Stimulated activated CD8-positive, alpha-beta memory T cell treated with anti-CD3 and anti-CD28 coated beads, Interleukin-4, amount 100 ng/mL, for 24 hours (primary cell): Measurements from ENCODE around the gene GALNT9.

Experiments
- DNase-seq: peaks from one replicate; pipeline ENCODE4 v3.0.0-alpha.2; 2020; ENCODE audit warnings: low read depth

The GALNT9 gene

DNA sequence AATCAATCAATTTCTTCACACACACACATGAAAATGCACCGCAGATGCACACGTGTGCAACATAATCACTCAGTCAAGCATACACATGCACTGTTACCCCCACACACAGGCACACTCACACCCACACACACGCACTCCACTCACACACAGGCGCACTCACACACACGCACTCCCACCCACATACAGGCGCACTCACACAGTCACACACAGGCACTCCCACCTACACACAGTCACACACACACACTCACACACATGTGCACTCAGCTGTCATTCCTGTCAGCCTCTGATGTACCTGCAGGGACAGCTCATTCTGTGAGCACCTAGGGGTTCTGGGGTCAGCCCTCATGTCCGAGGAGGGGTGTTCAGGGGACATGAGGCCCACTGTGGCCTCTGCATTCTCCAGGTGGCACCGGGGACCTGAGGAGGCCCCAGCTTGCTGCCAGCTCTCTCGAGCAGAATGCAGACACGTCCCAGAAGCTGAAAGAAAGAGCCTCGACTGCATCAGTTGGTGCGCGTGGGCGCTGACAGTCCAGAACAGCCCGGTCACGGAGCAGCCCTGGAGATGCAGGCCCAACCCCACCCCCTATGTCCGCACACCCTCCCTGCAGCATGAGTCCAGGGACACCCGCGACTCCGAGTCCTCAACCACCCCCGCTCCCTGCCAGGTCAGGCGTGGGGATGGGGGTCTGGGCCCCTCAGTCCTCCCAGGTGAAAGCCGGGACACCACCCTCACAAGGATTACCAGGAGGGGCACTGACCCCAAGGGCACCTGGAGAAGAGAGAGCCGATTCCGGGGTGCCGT lies 115.8 kb downstream of the GALNT9 start:
- DNase-seq, result no peak

DNA sequence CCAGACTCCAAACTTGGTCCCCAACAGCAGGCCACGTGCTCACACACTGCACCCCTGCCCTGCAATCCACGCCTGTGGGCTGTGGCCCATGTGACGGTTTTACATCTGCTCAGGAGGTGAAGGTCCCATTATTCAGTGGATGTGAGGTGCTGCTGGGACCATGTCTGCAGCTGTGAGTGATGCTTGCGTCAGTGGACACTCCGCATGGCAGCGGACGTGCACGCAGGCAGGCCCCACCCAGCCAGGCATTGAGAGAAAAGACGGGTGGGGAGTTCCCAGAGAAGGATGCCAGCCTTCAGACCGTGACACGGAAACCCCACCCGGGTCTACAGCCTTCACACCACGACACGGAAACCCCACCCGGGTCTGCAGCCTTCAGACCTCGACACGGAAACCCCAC lies 117.6 kb downstream of the GALNT9 start:
- DNase-seq, result no peak

DNA sequence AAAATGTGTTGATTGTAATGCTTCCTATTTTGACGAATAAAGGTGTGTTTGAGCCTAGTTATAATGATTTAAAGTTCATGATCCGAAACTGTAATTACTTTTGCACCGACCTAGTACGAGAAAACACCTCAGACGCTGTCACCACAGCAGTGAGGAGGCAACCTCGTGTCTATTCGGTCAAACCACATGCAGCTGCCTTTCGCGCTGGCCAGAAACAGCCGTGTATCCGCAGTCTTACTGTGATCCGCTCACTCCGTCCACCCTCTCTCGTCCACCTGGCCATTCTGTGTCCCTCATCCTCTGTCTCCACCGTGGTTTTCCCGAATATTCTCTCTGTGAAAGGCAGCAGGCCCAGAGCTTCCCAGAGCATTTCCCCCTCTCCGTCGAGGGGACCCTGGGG lies 118.1 kb downstream of the GALNT9 start:
- no peak for DNase-seq

DNA sequence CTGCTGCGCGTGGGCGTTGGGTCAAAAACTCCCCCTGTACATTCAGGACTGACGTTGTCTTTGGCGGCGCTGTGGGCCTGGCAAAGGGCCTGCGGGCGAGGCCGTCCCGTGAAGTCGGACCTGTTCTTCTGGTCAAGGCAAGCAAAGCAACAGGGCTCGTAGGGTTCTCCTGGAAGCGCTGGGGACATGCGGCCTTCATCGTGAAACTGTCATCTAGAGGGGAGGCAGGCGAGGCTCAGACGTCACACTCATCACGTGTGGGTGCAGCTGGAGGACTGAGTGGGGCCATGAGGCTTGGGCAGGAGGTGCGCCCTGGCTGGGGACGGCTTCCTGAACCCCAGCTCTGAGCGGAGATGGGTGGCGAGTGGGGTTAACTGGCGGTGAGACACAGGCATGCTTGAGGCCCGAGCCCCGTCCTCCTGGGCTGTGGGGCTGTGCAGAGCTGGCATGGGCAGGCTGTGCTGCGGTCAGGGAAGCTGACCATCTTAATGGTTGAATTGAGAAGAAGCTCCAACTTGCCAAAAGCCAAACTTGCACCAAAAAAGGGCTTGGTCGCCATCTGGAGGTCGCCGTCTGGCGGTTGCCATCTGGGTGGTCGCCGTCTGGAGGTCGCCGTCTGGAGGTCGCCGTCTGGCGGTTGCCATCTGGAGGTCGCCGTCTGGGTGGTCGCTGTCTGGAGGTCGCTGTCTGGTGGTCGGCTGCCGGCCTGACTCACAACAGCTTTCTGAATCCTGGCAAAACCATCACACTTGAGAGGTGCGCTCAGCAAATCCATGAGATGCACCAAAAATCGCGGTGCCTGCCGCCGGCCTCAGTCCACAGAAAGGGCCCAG lies 119.0 kb downstream of the GALNT9 start:
- DNase-seq, result no peak

DNA sequence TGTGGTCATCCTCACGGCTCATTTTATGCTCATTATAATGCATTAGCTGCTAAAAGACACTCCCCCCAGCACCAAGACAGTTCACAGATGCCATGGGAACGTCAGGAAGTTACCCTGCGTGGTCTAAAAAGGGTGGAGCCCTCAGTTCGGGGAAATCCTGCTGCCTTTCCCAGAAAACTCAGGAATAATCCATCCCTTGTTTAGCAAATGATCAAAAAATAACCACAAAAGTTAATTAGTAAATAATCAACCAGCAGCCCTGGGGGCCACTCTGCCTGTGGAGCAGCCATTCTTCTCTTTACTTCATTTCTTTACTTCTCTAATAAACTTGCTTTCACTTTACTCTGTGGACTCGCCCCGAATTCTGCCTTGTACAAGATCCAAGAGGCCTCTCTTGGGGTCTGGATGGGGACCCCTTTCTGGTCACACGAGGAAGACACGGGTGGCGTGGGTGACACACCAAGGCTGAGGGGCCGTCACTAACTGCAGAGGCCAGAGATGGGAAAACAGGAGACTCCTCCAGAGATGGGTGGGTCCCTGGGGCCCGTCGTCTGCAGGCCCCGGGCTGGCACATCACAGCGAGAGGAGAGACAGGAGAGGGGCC lies 119.7 kb downstream of the GALNT9 start:
- no peak for DNase-seq

DNA sequence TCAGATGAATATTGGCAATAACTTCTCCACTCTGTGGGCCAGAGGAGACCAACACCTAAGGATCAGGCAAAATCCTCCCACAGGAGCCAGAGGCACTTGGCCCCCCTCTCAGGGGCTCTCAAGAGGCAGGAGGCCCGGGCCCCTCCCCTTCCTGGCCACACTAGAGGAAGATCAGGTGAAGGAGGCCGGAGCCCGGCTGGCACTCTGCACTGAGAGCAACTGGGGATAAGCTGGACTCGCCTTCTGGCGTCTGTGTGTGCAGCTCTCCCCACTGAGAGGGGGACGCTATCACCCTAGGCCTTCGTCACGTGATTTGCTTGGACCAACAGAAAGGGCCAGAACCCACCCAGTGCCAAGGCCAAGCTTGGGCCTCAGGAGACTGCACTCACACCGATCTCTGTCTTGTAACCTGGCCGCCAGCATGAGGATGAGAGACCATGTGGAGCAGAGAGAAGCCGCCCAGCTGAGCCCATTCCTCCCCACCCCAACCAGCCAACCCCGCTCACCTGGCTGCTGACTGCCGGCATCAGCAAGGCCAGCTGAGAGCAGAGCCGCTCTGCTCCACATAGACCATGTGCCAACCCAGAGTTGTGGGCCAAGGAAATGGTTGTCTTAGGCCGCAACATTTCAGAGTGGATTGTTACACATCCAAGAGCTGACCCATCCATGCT lies 121.1 kb downstream of the GALNT9 start:
- DNase-seq, result no peak

DNA sequence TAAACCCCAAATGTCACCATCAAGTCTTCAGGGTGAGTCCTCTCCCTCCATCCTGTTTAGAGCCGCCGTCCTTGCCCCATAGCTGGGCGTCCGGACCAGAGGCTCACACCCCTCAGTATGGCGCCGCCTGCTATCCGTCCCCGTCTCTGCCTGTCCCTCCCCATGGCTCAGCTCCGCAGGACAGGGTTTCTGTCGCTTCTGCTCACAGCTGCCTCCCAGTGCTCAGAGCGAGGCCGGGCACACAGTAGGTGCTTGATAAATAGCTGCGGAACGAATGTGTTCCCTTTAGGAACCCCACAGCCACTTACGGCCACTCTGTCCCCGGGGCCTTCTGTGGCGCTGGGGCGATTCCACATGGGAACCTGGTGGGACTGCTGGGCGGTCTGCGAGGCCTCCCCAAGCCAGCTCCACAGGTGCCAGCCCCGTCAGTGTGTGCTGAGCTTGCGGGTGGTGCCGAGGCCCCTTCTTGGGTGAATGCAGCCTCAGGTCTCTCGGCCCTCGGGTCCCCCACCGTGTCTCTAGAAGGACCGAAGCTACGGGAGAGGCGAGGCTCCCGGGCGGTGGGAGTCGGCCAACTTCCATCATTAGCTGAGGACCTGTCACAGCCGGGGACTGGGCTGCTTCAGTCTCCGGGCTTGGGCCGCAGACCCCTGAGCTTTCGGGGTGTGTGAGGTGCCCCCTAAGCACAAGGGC lies 122.2 kb downstream of the GALNT9 start:
- DNase-seq, result no peak

DNA sequence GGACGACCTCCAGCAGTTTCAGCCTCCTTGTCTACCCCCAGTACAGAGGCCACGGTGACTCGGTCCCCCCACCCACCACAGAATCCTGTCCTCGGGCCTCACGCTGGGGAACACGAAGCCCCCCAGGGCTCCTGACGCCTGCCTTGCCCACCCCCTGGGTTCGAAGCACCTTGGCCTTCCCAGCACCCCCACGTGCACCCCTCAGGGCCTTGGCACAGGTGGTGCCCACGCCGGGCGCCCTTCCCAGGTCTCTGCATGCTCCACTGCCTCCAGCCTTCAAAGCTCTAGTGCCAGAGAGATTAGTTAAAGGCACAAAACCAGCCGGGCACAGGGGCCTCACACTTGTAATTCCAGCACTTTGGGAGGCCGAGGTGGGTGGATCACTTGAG lies 123.3 kb downstream of the GALNT9 start:
- no peak for DNase-seq

DNA sequence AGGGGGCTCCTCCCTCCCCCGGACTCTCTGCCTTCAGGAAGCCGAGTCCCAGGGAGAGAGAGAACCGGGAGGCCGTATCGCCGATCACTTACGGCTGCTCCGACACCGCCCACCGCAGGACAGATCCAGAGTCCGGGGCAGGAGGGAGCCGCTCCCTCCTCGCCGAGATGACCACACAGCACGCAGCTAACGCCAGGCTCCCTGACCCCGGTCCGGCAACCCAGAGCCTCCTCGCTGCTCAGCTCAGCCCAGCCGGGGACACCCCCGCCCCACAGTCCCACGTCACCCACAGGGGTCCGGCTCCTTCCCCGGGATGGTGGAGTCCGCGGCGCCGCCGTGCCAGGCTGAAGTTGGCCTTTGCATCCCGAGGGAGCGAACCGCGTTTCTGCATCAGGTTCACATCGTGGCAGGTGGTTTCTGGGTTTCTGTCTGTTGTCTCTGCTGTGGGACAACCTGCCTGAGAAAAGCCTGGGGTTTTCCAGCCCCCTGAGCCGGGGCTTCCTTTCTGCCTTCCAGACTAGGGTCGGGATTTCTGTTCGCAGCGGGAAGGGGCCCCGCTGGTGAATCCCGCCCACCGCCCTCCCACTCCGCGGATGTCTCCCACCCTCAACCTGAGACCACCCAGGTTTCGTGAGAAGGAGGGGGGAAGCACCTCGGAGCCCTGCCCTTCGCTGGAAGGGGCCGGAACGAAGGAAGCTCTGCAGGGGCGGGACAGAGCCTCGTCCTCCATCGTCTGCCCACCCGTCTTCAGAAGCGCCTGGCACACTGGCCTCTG lies 123.9 kb downstream of the GALNT9 start:
- DNase-seq, result no peak

DNA sequence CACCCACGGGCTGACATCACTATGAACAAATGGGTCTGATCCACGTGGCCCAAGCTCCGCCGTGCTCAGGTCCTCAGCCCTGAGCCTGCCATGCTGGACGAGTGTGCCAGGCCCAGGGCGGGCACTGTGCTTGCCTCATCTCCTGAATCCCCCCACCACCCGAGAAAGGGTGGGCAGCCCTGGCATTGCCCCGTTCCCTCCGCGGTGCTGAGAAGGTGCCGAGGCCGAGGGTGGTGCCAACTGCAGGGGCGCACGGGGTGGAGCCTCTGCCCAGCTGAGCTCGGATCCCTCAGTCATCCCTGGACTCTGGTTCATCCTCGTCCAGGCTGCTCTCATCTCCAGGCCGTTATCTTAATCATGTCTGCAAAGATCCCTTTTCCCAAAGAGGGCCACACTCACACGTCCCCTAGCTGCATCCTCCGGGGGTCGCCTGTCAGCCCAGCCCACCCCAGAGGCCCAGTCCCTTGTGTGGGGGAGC lies 124.6 kb downstream of the GALNT9 start:
- DNase-seq, result no peak

DNA sequence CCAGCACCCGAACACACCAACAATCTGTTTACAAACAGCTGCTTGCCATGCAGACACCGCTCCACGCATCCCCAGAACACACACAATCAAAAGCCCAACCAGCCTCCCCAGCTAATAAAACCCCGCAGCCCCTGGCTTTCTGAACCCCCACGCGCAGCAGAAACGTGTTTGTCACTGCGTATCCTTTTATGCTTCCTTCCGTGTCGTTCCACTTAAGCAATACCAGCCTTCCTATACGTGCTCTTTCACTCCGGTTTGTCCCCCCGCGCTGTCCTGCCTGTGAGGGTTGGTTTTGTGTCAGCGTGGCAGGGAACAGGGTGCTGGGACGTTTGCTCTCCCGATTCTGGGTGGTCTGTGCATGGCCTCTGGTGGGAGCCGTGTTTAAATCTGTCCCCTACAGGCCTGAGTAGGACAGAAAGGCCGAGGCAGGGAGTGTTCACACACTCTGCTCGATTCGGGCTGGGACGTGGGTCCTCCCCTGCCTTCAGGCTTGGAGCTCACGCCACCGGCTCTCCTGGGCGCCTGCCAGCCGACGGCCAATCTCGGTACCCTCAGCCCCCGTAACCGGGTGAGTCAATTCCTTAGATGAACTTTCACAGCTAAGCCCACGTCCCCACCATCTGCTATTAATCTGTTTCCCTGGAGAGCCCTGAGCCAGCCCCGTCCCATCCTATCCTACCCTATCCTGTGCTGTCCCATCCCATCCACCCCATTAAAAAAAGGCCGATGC lies 125.2 kb downstream of the GALNT9 start:
- no peak for DNase-seq

DNA sequence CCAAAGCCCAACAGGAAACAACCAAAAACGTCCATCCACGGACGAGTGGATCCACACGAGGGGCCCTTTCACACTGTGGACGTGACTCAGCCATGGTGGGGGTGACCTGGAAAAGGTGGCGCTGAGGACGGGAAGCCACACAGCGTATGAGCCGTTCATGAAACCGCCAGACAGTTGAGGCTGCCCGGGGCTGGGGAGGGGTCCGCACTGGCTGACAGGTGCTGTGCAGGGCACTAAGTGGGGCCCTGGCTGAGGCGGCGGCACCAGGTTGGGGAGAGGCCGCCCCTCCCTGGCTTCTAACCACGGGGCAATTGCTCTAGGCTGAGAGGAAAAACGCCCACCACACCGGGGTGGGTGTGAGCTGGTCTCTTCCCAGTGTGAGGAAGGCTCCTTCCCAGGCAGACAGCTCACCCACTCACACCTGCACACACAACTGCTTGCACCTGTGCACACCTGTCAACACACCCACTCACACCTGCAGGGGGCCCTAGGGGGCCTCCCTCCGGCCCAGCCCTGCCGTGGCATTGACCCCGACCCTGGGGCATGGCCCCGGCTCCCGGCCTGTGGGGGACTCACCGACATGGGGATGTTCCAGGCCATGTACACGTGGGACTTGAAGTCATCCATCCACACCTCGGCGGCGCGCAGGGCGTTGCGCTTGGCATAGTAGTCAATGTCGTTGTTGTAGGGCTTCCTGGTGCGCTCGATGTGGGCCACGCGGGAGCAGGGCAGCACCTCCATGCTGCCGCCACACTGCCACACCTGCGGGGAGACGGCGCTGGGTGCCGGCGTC lies 126.3 kb downstream of the GALNT9 start:
- no peak for DNase-seq

DNA sequence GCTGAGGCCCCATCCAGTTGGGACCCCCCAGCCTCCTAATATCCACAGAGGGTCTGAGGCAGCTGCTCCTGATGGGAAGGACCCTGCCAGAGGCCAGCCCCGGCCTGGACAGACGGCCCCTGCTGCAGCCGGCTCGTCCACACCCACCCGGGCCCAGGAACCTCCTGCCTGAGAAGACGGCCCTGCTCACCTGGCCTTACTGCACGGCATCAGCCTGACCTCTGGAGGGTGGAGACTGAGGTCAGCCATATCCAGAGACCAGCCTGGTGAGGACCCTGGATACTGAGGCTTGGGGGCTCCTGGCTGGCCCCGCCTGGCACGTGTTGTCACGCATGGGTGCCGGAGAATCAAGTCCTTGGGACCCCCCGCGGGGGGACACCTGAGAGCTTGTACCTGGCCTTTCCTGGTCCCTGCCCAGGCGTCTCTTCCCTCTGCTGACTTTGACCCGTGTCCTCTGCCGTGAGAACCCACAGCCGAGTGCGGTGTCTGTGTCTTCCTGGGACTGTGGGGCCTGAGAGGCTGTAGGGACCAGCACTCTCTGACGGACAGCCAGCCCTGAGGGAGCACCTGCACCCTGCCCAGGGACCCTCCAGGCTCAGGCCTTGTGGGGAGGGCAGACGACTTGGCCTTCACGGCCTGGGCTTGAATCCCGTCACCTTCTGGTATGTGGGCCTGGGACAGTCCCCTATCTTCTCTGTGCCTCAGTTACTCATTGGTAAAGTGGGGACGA lies 127.8 kb downstream of the GALNT9 start:
- no peak for DNase-seq

DNA sequence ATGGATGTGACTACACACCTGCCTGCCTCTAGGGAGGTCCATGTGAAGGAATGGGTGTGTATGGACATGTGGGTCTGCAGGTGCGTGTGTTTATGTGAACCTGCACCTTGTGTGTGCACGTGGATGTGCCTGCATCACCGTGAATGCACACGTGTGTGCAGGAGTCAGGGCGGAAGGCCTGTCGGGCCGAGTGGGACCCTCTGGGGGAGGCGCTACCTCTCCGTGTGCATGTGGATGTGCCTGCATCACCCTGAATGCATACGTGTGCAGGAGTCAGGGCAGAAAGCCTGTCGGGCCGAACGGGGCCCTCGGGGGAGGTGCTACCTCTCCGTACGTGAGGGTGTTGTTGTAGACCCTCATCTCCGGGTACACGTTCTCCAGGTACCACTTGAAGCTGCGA lies 128.6 kb downstream of the GALNT9 start:
- no peak for DNase-seq

DNA sequence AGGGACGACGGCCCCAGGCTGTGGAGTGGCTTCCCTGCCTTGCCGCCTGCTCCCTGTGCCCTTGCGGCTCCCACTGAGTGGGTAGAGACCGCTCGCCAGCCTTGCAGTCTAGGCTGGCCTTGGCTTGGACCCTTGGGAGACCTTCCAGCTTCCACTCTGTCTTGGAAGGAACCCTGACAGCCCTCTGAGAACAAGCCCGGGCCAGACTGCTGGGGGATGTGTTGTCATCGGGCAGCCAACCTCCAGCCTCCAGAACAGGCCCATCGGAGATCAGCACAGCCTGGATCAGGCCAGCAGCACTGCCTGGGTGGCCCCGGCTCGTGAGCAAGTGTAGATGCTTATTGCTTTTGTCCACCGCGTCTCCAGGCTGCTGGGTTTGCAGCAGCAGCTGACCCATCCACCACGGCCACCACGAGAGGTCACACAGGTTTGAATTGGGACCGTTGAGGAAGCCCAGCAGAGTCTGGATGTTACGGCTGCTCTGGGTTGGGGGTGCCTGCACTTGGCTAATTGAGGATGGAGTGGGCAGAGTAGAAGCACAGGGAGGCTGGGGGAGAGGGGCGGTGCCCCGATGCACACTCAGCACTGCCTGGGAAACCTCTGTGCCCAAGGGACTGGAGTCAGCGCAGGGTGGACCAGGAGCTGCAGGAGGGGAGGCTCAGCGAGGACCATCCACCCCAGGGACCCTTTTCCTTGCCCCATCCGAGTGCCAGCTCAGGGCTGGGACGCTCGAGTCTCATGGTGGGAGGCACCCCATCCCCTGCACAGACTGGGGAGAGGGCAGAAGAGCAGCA lies 129.7 kb downstream of the GALNT9 start:
- DNase-seq, result no peak

DNA sequence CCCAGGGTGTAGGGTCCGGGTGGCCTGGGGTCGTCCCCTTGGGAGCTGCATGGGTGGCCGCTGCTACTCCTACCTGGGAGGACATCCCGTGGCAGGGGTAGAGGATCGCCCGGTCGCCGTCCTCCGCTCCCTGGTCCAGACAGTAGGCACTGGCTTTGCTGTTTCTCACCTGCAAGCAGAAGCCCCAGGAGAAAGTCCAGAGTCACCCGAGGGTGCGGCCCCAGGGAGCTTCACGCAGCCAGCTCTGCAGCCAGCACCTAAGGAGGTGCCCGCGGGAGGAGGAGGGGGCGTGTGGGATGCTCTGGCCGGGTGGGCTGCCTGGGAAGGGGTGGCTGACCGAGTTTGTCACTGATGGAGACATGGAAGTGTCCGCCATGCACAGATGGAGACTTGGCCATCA lies 130.3 kb downstream of the GALNT9 start:
- no peak for DNase-seq

DNA sequence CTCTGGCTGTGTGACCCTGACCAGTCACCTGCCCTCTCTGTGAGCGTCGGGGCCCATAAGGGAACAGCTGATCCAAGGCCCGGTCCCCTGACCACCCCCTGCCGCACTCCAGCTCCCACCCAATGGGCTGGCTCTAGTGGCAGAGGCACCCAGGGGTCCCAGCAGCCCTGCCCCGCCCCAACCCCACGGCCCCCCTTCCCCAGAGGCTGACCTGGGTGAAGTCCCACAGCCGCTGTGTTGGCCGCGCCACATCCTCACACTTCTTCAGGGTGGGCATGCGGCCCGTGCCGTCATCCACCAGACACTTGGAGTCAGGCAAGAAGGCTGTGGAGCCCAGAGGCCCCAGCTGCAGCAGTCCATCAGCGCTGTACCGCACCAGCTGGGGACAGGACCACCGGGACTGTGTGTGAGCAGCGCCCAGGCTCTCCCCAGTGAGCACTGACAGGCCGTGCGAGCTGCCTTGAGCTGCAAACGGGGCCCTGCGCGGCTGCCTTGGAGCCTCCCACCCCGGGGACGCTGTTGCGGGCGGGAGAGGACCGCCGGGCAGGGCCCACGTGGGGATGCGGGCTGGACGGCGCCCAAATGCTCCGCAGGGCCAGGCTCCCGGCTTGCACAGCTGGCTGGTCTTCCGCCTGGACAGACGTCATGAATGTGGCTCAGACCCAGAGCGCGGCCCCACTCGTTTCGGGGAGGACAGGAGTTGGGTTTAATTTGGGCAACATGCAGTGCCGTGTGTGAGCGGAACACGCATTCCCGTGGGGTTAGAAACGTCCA lies 131.6 kb downstream of the GALNT9 start:
- no peak for DNase-seq
